SU-DHL-6 (cell line): Measurements from ENCODE around the gene NPHP4.

Experiments
- CTCF ChIP-seq: fragments of 200-600 bp; sonication (generic); IDR thresholded peaks from one replicate; pipeline ENCODE4 v1.5.1; 2017; ENCODE audit warnings: antibody characterized with exemption, mild to moderate bottlenecking, low read length, moderate library complexity; ENCODE audit not compliant: insufficient read depth, poor library complexity, severe bottlenecking
- EZH2phosphoT487 ChIP-seq: fragments of 200-600 bp; sonication (generic), shearing (Covaris generic); conservative IDR thresholded peaks from 2 replicates; pipeline ENCODE4 v1.6.1; 2018; ENCODE audit warnings: mild to moderate bottlenecking, antibody characterized with exemption, low read length, moderate library complexity, mixed read lengths

- TF ChIP-seq CTCF: no peak
- no peak for TF ChIP-seq EZH2phosphoT487
Measured at GRCh38 chr1:5906116-5906515, 86.1 kb downstream of the NPHP4 start.
